ENCODE measurements around the gene LCE1F. TPM values are rescaled to one million over a fixed set of nuclear protein-coding genes. Genes with fewer than 3 reads are reported as not detected.

The LCE1F gene
- total and polyA plus RNA-seq, 3 donors from 2014 or later: not detected

GRCh38 chr1:152739841-152740240 is 35.1 kb upstream of the LCE1F start:
- TF ChIP-seq, protein P1, sequence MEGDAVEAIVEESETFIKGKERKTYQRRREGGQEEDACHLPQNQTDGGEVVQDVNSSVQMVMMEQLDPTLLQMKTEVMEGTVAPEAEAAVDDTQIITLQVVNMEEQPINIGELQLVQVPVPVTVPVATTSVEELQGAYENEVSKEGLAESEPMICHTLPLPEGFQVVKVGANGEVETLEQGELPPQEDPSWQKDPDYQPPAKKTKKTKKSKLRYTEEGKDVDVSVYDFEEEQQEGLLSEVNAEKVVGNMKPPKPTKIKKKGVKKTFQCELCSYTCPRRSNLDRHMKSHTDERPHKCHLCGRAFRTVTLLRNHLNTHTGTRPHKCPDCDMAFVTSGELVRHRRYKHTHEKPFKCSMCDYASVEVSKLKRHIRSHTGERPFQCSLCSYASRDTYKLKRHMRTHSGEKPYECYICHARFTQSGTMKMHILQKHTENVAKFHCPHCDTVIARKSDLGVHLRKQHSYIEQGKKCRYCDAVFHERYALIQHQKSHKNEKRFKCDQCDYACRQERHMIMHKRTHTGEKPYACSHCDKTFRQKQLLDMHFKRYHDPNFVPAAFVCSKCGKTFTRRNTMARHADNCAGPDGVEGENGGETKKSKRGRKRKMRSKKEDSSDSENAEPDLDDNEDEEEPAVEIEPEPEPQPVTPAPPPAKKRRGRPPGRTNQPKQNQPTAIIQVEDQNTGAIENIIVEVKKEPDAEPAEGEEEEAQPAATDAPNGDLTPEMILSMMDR (IDR thresholded peaks at IDR 0.05): no peak
- no peak for TF ChIP-seq POLR2A (IDR thresholded peaks at IDR 0.05)
- whole genome bisulfite sequencing, 2 donors: 81 to 85% methylated on average over 3 of the region's 3 CpGs
- no peak overlapping the region for H3K27ac ChIP-seq
- no peaks in the 10 kb centered on the region for H3K4me1 ChIP-seq
- DNase-seq: no peak
- no peaks in the 10 kb centered on the region for H3K9me3 ChIP-seq
- no peaks in the 10 kb centered on the region for H3K36me3 ChIP-seq (ENCODE audit: low read depth, missing control alignments)
- no peaks in the 10 kb centered on the region for H3K27me3 ChIP-seq
- H3K4me3 ChIP-seq: no peak overlapping the region
- intact Hi-C loops (cut with DNase I; ENCODE audit: low total_unique reads): no loop called here

GRCh38 chr1:152741656-152742055 is 33.3 kb upstream of the LCE1F start:
- Histone ChIP-seq H3K27ac (no peak overlapping the region), H3K4me3 (no peak overlapping the region), H3K4me1 (no peaks in the 10 kb centered on the region), H3K9me3 (no peaks in the 10 kb centered on the region), H3K36me3 (ENCODE audit: low read depth, missing control alignments) (no peaks in the 10 kb centered on the region), H3K27me3 (no peaks in the 10 kb centered on the region)
- intact Hi-C loops (cut with DNase I; ENCODE audit: low total_unique reads): no loop called here
- TF ChIP-seq POLR2A (IDR thresholded peaks at IDR 0.05): no peak
- TF ChIP-seq, protein P1 (IDR thresholded peaks at IDR 0.05): no peak
- no peak for DNase-seq

DNA sequence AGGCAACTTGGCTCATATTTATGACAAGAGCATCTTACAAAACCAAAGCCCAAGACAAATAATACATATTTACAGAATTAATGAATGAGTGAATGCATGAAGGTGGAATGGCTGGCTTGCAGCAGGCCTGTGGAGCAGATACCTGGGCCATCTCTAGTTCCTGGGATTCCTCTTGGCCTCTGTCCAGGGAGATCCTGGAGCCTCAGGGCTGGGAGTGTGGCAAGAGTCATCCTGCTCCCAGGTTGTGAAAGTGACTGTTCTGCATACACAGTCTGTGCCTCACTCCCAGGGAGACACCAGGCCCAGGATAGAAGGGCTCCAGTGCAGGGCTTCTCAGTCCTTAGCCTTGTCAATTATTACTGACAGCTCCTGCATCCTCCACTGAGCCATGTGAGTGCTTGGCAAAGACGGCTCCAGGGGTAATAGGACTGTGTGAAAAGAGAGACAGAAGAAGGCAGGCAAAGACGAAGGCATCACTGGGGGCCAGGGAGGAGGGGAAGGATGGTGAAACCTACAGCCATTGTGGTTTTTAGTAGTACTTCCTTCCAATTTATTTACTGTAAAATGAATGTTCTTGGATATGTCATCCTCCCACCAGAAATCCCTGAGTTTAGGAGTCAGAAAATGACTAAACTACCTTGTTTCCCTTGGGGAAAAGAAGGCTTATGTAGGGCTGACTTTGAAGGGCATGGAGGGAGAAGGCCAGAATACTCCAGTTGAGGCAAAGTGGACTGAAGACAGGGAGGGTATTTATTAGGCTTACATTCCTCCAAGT is 31.4 kb upstream of the LCE1F start:
- intact Hi-C loops (cut with DNase I; ENCODE audit: low total_unique reads): no loop called here
- no peaks in the 10 kb centered on the region for H3K9me3 ChIP-seq
- DNase-seq: no peak
- H3K4me1 ChIP-seq: no peaks in the 10 kb centered on the region
- no peaks in the 10 kb centered on the region for H3K36me3 ChIP-seq (ENCODE audit: low read depth, missing control alignments)
- H3K27ac ChIP-seq: no peak overlapping the region
- no peaks in the 10 kb centered on the region for H3K27me3 ChIP-seq
- no peak overlapping the region for H3K4me3 ChIP-seq
- TF ChIP-seq POLR2A (IDR thresholded peaks at IDR 0.05): no peak
- TF ChIP-seq, protein P1 (IDR thresholded peaks at IDR 0.05): no peak
- 58 to 89% methylated on average over 2 of the region's 2 CpGs for WGBS, 2 donors

DNA sequence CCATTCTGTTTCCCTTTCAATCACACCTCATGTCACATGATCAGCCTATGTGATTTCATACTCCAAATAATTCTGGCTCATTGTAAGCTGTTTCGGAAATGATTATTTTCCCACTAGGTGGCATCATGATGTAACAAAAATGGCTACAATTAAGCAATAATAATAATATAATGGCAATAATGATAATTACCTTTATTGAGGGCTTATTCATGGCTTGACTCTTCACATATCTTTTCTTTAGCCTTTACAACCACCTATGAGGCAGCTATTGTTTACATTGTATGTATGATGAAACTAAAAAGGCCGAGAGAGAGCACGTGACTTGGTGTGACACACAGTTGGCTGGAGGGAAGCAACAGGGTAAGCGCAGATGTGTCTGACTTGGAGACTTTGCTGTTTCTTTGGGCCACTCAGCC is 29.6 kb upstream of the LCE1F start:
- no peak overlapping the region for H3K4me3 ChIP-seq
- H3K36me3 ChIP-seq (ENCODE audit: low read depth, missing control alignments): no peaks in the 10 kb centered on the region
- no peak for DNase-seq
- TF ChIP-seq, protein P1 (IDR thresholded peaks at IDR 0.05): no peak
- no peak for TF ChIP-seq POLR2A (IDR thresholded peaks at IDR 0.05)
- no peaks in the 10 kb centered on the region for H3K27me3 ChIP-seq
- H3K27ac ChIP-seq: no peak overlapping the region
- intact Hi-C loops (cut with DNase I; ENCODE audit: low total_unique reads): no loop called here
- no peaks in the 10 kb centered on the region for H3K4me1 ChIP-seq
- WGBS, 2 donors: 77 to 88% methylated on average over 4 of the region's 4 CpGs
- no peaks in the 10 kb centered on the region for H3K9me3 ChIP-seq

All from testis (tissue), 3 donors.